Measurements from ENCODE around the gene SLC35F1.

The SLC35F1 gene

DNA sequence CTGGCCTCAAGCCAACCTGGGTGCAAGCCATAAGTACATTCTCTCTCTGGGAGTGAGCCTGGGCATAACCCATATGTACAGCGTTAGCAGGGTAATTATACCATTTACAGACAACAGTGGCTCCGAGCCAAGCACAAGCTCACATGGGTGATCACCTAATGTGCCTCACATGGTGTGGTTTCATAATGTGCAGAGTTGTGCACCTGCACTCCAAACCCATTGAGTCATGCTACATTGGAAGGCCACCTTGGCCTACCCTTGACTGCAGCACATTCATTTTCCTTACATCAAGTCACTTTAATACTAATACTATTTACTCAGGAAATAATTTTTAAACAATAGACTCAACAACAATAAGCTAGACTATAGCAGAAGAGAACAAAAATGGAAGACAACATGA is 446.5 kb downstream of the SLC35F1 start:
- DNase-seq (no peak), ATAC-seq (replicated peaks) (no peak)
- Mint-ChIP-seq H3K36me3 (ENCODE audit: insufficient read depth) (no peaks in the 10 kb centered on the region), H3K4me3 (no peak overlapping the region), H3K27ac (no peak overlapping the region), H3K4me1 (ENCODE audit: low read depth in 2 of 2) (no peaks in the 10 kb centered on the region), H3K9me3 (peaks cover 0 to 2% of the 10 kb centered on the region in 2 donors), H3K27me3 (peaks cover 0 to 7% of the 10 kb centered on the region in 2 donors)

DNA sequence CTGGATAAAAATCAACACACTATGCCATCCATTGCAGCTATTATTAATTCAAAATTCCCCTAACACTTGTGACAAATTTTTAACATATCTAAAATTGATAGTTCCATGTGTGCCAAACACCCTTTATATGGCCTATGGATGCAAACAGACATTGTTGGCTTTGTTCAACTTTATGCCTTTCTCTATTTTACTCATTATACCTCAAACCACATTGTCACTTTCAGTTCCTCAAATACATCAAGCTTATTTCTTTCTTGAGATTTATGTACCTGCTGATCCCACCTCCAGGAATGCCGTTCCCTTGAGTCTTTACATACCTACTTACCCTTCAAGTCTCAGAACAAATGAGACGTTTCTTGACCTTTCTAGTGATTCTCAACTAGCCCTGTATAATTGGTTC is 447.6 kb downstream of the SLC35F1 start:
- Mint-ChIP-seq H3K36me3 (ENCODE audit: insufficient read depth) (no peaks in the 10 kb centered on the region), H3K27ac (no peak overlapping the region), H3K4me3 (no peak overlapping the region), H3K27me3 (no peaks in the 10 kb centered on the region), H3K9me3 (peaks cover 0 to 2% of the 10 kb centered on the region in 2 donors), H3K4me1 (ENCODE audit: low read depth in 2 of 2) (no peaks in the 10 kb centered on the region)
- ATAC-seq (replicated peaks) = no peak
- no peak for DNase-seq

GRCh38 chr6:118356054-118356453 is 449.0 kb downstream of the SLC35F1 start:
- H3K36me3 Mint-ChIP-seq (ENCODE audit: insufficient read depth) = no peaks in the 10 kb centered on the region
- H3K9me3 Mint-ChIP-seq = no peaks in the 10 kb centered on the region
- no peak overlapping the region for H3K27ac Mint-ChIP-seq
- no peaks in the 10 kb centered on the region for H3K27me3 Mint-ChIP-seq
- no peak overlapping the region for H3K4me3 Mint-ChIP-seq
- DNase-seq = no peak
- no peaks in the 10 kb centered on the region for H3K4me1 Mint-ChIP-seq (ENCODE audit: low read depth in 2 of 2)
- ATAC-seq (replicated peaks) = no peak

- Mint-ChIP-seq H3K36me3 (ENCODE audit: insufficient read depth) (no peaks in the 10 kb centered on the region), H3K9me3 (no peaks in the 10 kb centered on the region), H3K27me3 (no peaks in the 10 kb centered on the region), H3K4me1 (ENCODE audit: low read depth in 2 of 2) (no peaks in the 10 kb centered on the region), H3K27ac (no peak overlapping the region), H3K4me3 (no peak overlapping the region)
- DNase-seq = no peak
- no peak for ATAC-seq (replicated peaks)
Observed at GRCh38 chr6:118356686-118357085, 449.6 kb downstream of the SLC35F1 start.

Data from effector memory CD8-positive, alpha-beta T cell (primary cell).